ENCODE measurements around the gene TACR1.

TACR1 gene

GRCh38 chr2:75226099-75226498 lies 26.8 kb upstream of the TACR1 start:
- H2AFZ ChIP-seq (ENCODE audit: low read length): no peak overlapping the region
- no peak overlapping the region for H3K4me2 ChIP-seq (ENCODE audit: low read depth, low read length)
- H3K9ac ChIP-seq (ENCODE audit: low read length): no peak overlapping the region
- DNase-seq: no peak
- no peaks in the 10 kb centered on the region for H3F3A ChIP-seq (ENCODE audit: insufficient read depth, low read length)
- no peak overlapping the region for H3K27ac ChIP-seq (ENCODE audit: low read length)
- no peaks in the 10 kb centered on the region for H3K9me3 ChIP-seq (replicated peaks; ENCODE audit: insufficient read depth, low read length)
- no peaks in the 10 kb centered on the region for H4K20me1 ChIP-seq (ENCODE audit: insufficient read depth, low read length)
- H3K36me3 ChIP-seq (replicated peaks; ENCODE audit: insufficient read depth, low read length): no peaks in the 10 kb centered on the region
- H3K27me3 ChIP-seq (replicated peaks; ENCODE audit: insufficient read depth, low read length): no peaks in the 10 kb centered on the region
- no peaks in the 10 kb centered on the region for H3K9me2 ChIP-seq (replicated peaks; ENCODE audit: insufficient read depth, low read length)
- no peaks in the 10 kb centered on the region for H3K79me2 ChIP-seq (ENCODE audit: low read length)
- H3K4me3 ChIP-seq (ENCODE audit: low read length): no peak overlapping the region
- TF ChIP-seq EZH2phosphoT487 (IDR thresholded peaks at IDR 0.05; ENCODE audit: low read length) (no peak), CTCF (IDR thresholded peaks at IDR 0.05; ENCODE audit: low read length) (no peak), EZH2 (optimal IDR thresholded peaks at IDR 0.05; ENCODE audit: low read depth, low read length) (no peak)
- no peaks in the 10 kb centered on the region for H3K4me1 ChIP-seq (ENCODE audit: low read length)

- Histone ChIP-seq H3K27me3 (replicated peaks; ENCODE audit: insufficient read depth, low read length) (no peaks in the 10 kb centered on the region), H3F3A (ENCODE audit: insufficient read depth, low read length) (no peaks in the 10 kb centered on the region), H3K27ac (ENCODE audit: low read length) (no peak overlapping the region), H3K79me2 (ENCODE audit: low read length) (no peaks in the 10 kb centered on the region), H3K4me2 (ENCODE audit: low read depth, low read length) (no peak overlapping the region), H3K4me3 (ENCODE audit: low read length) (no peak overlapping the region), H3K9ac (ENCODE audit: low read length) (no peak overlapping the region), H3K36me3 (replicated peaks; ENCODE audit: insufficient read depth, low read length) (no peaks in the 10 kb centered on the region), H3K4me1 (ENCODE audit: low read length) (no peaks in the 10 kb centered on the region), H2AFZ (ENCODE audit: low read length) (no peak overlapping the region), H4K20me1 (ENCODE audit: insufficient read depth, low read length) (no peaks in the 10 kb centered on the region), H3K9me2 (replicated peaks; ENCODE audit: insufficient read depth, low read length) (no peaks in the 10 kb centered on the region), H3K9me3 (replicated peaks; ENCODE audit: insufficient read depth, low read length) (no peaks in the 10 kb centered on the region)
- DNase-seq: no peak
- TF ChIP-seq EZH2phosphoT487 (IDR thresholded peaks at IDR 0.05; ENCODE audit: low read length): no peak
- TF ChIP-seq EZH2 (optimal IDR thresholded peaks at IDR 0.05; ENCODE audit: low read depth, low read length): no peak
- TF ChIP-seq CTCF (IDR thresholded peaks at IDR 0.05; ENCODE audit: low read length): no peak
Observed at GRCh38 chr2:75224636-75225094, 25.3 kb upstream of the TACR1 start.

- Histone ChIP-seq H3F3A (ENCODE audit: insufficient read depth, low read length) (no peaks in the 10 kb centered on the region), H3K79me2 (ENCODE audit: low read length) (no peaks in the 10 kb centered on the region), H3K27ac (ENCODE audit: low read length) (no peak overlapping the region), H3K9me2 (replicated peaks; ENCODE audit: insufficient read depth, low read length) (no peaks in the 10 kb centered on the region), H3K4me2 (ENCODE audit: low read depth, low read length) (no peak overlapping the region), H3K4me1 (ENCODE audit: low read length) (no peaks in the 10 kb centered on the region), H3K9ac (ENCODE audit: low read length) (no peak overlapping the region), H3K27me3 (replicated peaks; ENCODE audit: insufficient read depth, low read length) (no peaks in the 10 kb centered on the region), H3K4me3 (ENCODE audit: low read length) (no peak overlapping the region), H2AFZ (ENCODE audit: low read length) (no peak overlapping the region), H3K9me3 (replicated peaks; ENCODE audit: insufficient read depth, low read length) (no peaks in the 10 kb centered on the region), H4K20me1 (ENCODE audit: insufficient read depth, low read length) (no peaks in the 10 kb centered on the region), H3K36me3 (replicated peaks; ENCODE audit: insufficient read depth, low read length) (no peaks in the 10 kb centered on the region)
- no peak for TF ChIP-seq EZH2 (optimal IDR thresholded peaks at IDR 0.05; ENCODE audit: low read depth, low read length)
- TF ChIP-seq EZH2phosphoT487 (IDR thresholded peaks at IDR 0.05; ENCODE audit: low read length): no peak
- no peak for TF ChIP-seq CTCF (IDR thresholded peaks at IDR 0.05; ENCODE audit: low read length)
- DNase-seq: no peak
Observed at GRCh38 chr2:75222527-75222926, 23.2 kb upstream of the TACR1 start.
